Fibroblast of upper back skin (primary cell): ENCODE measurements around the gene YKT6.
"Not testable (repeated sequence)": the region's sequence is repeated elsewhere in the genome, so short reads cannot be mapped to it uniquely, and the experiment has no call there.

ENCODE experiments used
- DNase-seq: peaks from one replicate; pipeline ENCODE4 v3.0.0-alpha.2; 2013

Gene YKT6

DNA sequence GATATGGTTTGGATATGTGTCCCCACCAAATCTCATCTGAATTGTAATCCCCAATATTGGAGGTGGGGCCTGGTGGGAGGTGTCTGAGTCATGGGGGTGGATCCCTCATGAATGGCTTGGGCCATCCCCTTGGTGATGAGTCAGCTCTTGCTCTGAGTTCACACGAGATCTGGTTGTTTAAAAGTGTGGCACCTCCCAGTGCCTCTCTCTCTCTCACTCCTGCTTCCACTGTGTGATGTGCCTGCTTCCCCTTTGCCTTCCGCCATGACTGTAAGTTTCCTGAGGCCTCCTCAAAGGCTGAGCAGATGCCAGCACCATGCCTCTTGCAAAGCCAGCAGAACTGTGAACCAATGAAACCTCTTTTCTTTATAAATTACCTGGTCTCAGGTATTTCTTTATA lies 6.7 kb upstream of the YKT6 start:
- DNase-seq, result peak; percentile 37

DNA sequence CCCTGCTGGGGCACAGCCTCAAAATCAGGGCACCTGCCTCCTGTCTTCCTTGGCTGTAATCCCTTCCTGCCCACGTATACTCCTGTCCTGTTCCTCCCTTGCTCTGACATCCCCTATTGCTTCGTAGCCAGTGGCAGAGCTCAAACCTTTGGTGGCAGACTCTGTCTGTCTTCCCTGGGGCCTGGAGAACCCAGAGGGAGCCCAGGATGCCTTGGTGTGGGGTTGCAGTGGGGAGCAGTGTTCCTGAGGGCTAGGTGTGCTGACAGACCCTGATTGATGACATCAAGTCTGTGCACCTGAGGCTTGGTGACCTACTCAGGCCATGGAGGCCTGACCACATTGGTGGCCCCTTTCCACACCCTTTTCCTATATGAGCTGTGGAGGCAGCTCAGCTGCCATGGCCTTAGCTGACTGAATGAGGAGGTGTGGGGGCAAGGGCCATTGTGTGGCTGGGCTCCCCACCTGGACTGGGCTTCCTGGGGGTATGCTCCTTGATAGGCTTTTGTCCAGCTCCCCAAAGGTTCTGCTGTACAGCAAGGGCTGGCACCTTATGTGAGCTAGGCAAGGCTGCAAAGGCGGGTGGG lies 6.1 kb upstream of the YKT6 start:
- DNase-seq, result no peak

DNA sequence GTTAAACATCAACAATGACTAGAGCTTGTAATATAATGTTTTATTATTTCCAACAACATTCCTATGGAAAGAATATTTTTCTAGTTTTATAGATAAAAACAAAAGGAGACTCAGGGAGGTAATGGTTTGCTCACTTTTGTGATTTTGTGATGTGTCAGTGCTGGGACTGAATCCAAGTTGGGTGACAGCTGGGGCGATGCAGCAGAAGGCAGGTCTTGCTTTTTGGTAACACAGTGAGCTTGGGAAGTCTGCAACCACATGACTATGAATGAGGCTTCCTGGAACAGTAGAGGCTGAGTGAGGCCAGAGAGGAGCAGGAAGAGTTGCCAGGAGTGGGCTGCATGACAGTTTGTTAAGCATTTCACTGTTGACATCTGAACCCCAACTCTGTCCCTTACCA lies 4.9 kb upstream of the YKT6 start:
- no peak for DNase-seq

GRCh38 chr7:44196450-44196872 lies 4.3 kb upstream of the YKT6 start:
- DNase-seq, result peak; percentile 51

DNA sequence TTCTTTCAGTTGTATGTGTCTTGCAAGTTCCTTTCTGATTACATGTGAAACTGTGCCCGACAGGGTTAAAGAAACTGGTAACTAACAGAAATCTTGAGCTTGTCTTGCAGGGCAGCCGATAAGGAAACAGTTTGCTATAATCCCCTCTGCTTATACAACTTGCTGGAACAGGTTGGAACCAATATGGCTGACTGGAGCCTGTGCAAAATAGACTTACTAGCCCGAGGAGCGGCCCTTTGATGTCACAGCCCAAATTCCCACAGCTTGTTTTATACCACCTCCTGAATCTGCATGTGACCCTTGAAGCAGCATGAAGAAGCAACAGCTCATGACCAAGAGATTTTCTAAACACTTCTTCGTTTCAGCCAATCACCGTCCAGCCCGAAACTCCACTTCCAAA lies 3.3 kb upstream of the YKT6 start:
- no peak for DNase-seq

- not testable (repeated sequence) for DNase-seq
Measured at GRCh38 chr7:44200163-44200562, 615 bp upstream of the YKT6 start.

DNA sequence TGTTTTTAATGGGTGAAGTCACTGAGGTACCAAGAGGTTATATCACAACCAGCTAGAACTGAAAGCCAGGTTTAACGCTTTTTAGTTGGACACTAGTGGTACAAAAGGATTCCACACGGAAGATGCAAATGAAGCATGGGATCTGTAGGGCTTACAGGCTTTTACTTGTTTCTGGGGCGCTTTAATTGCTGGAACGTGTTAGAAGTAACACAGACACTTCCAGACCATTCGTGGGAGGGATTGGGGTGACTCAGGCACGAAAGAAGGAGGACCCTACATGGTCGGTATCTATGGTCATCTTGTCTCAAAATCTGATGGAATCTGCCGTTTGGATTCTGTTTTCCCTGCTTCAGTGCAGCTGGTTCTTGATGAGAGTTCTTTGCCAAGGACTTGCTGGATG lies 1.0 kb downstream of the YKT6 start:
- peak; percentile 9 for DNase-seq

DNA sequence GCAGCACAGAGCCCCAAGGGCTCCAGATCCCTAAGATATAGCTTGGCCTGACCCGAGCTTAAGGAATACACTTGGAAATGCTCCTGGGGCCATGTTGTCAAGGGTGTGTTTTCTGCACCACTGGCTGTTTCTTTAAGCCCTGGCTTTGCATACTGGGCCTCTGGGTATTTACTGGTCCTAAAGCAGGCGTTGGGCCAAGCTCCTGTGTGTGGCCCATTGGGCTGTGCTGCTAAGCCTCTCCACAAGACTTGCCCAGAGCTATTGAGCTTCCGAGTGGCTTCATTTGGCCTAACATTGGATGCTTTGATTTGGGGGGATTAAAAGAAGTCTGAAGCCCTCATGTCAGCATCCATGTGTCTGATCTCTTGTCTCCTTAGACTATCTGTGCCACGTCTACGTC lies 5.2 kb downstream of the YKT6 start:
- no peak for DNase-seq

GRCh38 chr7:44208085-44208484 lies 7.3 kb downstream of the YKT6 start:
- no peak for DNase-seq

- no peak for DNase-seq
Measured at GRCh38 chr7:44210107-44210506, 9.3 kb downstream of the YKT6 start.

- no peak for DNase-seq
Measured at GRCh38 chr7:44211126-44211675, 10.4 kb downstream of the YKT6 start.

- no peak for DNase-seq
Measured at GRCh38 chr7:44212018-44212417, 11.2 kb downstream of the YKT6 start.

DNA sequence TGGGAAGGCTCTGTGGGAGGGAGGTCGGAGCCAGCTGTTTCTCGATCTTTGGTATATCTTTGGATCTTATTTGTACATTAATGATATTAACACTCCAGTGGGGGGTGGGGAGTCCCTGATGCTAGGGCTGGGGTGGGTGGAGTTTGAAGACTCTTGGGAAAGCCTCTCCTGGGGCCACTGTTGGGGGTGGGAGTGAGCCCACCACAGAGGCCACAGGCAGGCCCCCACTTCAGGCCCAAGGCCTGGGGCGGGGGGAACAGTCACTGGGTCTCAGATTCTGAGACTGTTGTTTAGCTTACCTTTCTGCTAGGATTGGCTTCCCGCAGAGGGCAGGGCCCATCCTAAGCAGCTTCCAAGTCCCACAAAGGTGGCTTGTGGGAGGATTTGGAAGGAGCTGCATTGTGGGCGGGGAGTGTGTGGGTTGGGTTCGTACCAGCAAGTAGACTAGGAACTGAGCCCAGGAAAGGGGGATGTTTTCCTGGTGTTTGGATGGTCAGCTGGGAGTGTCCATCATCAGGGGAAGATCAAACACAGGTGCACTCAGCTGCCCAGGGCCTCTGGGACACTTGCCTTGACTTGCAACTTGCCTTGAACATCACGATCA lies 11.9 kb downstream of the YKT6 start:
- DNase-seq, result no peak

GRCh38 chr7:44213206-44213876 lies 12.6 kb downstream of the YKT6 start:
- DNase-seq, result no peak

DNA sequence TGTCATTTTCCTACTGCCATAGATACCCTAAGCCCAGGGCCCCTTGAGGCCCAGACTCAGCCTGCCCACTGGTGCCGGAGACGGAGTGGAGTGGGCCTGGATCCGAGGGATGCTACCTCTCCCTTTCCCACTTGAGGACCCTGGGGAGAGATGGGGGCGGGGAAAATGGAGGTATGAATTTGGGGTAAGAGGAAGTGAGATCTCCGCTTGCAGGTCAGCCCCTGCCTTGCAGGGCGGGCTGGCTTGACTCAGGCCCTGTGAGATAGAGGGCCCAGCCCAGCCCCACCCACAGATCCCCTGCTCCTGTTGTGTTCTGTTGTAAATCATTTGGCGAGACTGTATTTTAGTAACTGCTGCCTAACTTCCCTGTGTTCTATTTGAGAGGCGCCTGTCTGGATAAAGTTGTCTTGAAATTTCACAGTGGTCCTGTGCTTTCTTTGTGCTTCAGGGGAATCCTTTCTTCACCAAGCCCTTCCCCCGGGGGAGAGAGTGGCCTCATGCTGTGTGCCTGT lies 13.2 kb downstream of the YKT6 start:
- no peak for DNase-seq

GRCh38 chr7:44215531-44215930 lies 14.8 kb downstream of the YKT6 start:
- DNase-seq, result no peak

- no peak for DNase-seq
Measured at GRCh38 chr7:44216019-44216418, 15.2 kb downstream of the YKT6 start.

DNA sequence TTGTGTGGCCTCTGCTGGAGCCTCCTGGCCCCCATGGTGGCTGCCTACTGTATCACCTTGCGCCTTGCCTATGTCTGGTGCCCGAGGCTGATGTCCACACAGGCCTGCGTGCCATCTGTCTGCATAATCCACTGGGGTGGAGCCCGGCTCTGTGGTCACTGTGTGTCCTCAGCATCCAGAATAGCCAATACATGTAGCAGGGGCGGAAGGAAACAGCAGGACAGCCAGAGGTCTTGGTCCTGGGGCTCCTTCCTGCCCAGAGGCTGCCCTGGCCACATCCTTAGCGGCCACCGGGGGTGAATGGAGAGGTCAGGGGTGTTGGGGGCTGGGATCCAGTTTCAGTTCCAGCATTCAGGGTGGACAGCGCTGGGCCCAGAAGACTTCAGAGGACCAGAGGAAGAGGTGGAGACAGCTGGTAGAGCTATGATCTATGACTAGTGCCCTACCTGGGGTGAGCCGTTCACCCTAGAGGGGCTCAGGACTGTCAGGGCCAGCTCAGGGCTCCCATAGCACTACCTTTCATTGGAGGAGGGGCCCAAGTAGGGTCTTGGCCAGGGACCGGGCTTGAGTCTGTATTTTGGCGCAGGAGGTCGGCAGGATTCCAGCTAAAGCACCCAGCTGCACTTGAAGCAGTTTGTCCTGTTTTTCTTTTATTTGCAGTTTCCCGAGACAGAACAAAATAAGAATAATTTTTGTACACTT lies 15.9 kb downstream of the YKT6 start:
- DNase-seq, result no peak

GRCh38 chr7:44217223-44217714 lies 16.5 kb downstream of the YKT6 start:
- DNase-seq, result no peak

DNA sequence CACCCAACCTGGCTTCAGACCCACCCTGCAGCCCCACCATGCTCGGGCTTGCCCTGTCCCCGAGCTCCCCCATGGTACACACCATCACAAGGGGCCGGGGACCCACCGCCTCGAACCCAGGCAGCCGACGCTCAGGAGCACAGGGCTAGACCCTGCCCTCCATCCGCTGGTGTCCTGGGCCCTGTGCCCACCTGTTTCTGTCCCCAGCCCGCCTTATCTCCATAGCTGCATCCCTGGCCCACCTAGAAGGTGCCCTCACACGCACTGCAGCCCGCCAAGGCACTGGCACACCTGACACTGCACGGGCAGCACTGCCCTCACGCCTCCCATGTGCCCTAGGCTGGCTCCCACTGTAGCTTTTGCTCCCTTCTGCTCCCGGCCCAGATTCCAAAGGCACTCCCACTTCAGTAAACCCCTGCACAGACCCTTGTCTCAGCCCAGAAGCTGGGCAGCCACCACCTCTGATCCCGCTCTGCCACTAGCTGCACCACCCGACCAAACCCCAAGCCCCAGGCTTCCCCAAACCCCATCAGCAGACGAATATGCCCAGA lies 17.1 kb downstream of the YKT6 start:
- no peak for DNase-seq

- DNase-seq, result no peak
Measured at GRCh38 chr7:44218418-44219201, 17.8 kb downstream of the YKT6 start.
